PFSK-1 (cell line): ENCODE measurements around the gene EYA3.

Source experiments
- FOXP2 ChIP-seq: optimal IDR thresholded peaks from 2 replicates; pipeline ENCODE3; 2011; ENCODE audit warnings: borderline replicate concordance, control low read depth, inconsistent platforms; ENCODE audit not compliant: insufficient read depth; ENCODE audit errors: extremely low read length, extremely low read depth
- POLR2AphosphoS5 ChIP-seq: IDR thresholded peaks from 2 replicates; pipeline ENCODE4 v1.6.1; 2012; ENCODE audit warnings: low read depth, mild to moderate bottlenecking, control low read depth, low read length, moderate library complexity
- REST ChIP-seq, 2 experiments: IDR thresholded peaks; 2 replicates each; pipeline versions ENCODE4 v1.6.1 to v1.8.0; 2011 to 2012; ENCODE audit warnings: low read depth in 2 of 2, low read length in 2 of 2, control low read depth in 1 of 2, inconsistent platforms in 1 of 2, mild to moderate bottlenecking in 1 of 2, moderate library complexity in 1 of 2; ENCODE audit not compliant: insufficient read depth in 1 of 2
- SIN3A ChIP-seq: IDR thresholded peaks from 2 replicates; pipeline ENCODE4 v1.6.1; 2012; ENCODE audit warnings: mild to moderate bottlenecking, low read length, moderate library complexity, borderline replicate concordance; ENCODE audit not compliant: insufficient read depth
- TAF1 ChIP-seq: IDR thresholded peaks from 2 replicates; pipeline ENCODE4 v1.6.1; 2012; ENCODE audit warnings: low read length, control low read depth, borderline replicate concordance; ENCODE audit not compliant: insufficient read depth

The EYA3 gene

GRCh38 chr1:27968692-27969091, 119.7 kb downstream of the EYA3 start:
- TF ChIP-seq REST (IDR thresholded peaks at IDR 0.05; ENCODE audit: insufficient read depth in 1 of 2, low read depth in 2 of 2, low read length in 2 of 2) = no peak
- no peak for TF ChIP-seq FOXP2
- no peak for TF ChIP-seq TAF1
- no peak for TF ChIP-seq SIN3A
- TF ChIP-seq POLR2AphosphoS5 = no peak

DNA sequence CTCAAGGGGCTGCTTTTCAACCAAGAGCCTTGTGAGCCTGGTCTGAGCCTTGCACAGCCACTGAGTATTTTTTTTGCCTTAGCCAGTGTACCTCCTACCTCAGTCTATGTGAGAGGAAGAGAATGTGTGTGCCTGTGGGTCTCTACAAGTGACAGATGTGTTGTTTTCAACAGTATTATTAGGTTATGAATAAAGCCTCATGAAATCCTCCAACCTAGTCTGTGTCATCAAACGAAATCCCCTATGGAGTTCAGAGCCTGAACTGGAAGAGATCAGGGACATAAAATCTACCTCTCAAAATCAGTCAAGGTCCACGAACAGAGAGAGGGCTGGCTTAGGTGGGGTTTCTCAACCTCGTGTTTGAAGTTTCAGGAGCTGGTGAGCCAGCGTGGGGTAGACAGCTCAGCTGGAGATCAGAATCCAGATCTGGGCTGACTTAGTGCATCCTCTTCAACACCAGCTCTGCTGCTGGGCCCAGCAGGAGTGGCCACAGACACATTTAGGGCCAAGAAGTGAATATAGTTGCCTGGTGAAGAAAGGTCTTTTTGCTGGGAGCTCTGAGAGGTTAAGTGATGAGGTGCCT, 120.4 kb downstream of the EYA3 start:
- TF ChIP-seq POLR2AphosphoS5 (no peak), FOXP2 (no peak), REST (IDR thresholded peaks at IDR 0.05; ENCODE audit: insufficient read depth in 1 of 2, low read depth in 2 of 2, low read length in 2 of 2) (no peak), SIN3A (no peak), TAF1 (no peak)

- TF ChIP-seq TAF1 = no peak
- no peak for TF ChIP-seq REST (IDR thresholded peaks at IDR 0.05; ENCODE audit: insufficient read depth in 1 of 2, low read depth in 2 of 2, low read length in 2 of 2)
- TF ChIP-seq POLR2AphosphoS5 = no peak
- TF ChIP-seq SIN3A = no peak
- no peak for TF ChIP-seq FOXP2
Measured at GRCh38 chr1:27967106-27967883, 121.1 kb downstream of the EYA3 start.

DNA sequence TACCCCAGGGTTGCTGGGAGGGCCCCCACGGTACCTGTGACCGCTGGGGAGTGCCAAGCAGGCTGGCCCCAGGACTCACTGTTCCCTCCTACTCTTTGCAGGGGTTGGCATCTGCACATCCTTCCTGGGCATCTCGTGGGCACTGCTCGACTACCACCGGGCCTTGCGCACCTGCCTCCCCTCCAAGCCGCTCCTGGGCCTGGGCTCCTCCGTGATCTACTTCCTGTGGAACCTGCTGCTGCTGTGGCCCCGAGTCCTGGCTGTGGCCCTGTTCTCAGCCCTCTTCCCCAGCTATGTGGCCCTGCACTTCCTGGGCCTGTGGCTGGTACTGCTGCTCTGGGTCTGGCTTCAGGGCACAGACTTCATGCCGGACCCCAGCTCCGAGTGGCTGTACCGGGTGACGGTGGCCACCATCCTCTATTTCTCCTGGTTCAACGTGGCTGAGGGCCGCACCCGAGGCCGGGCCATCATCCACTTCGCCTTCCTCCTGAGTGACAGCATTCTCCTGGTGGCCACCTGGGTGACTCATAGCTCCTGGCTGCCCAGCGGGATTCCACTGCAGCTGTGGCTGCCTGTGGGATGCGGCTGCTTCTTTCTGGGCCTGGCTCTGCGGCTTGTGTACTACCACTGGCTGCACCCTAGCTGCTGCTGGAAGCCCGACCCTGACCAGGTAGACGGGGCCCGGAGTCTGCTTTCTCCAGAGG, 121.9 kb downstream of the EYA3 start:
- TF ChIP-seq FOXP2 (no peak), SIN3A (no peak), REST (IDR thresholded peaks at IDR 0.05; ENCODE audit: insufficient read depth in 1 of 2, low read depth in 2 of 2, low read length in 2 of 2) (no peak), TAF1 (no peak), POLR2AphosphoS5 (no peak)
